ENCODE measurements around the gene CLIP3.

GRCh38 chr19:36006955-36007354, 25.7 kb downstream of the CLIP3 start:
- TF ChIP-seq CTCF (conservative IDR thresholded peaks at IDR 0.05 in 1 of 2, IDR thresholded peaks at IDR 0.05 in 1 of 2; ENCODE audit: low read depth in 1 of 2, low read length in 2 of 2) (no peak), EZH2 (IDR thresholded peaks at IDR 0.05; ENCODE audit: low read length, missing control alignments) (no peak)

Data from fibroblast of lung (primary cell).